VCaP (cell line): ENCODE data around the gene SIGLEC7.

Experiments
- H3K27ac ChIP-seq: fragments of 450-650 bp; 2 replicates; pipeline ENCODE4 v1.5.1; 2017
- TF ChIP-seq, protein P1 (sequence below): fragments of 450-650 bp; conservative IDR thresholded peaks from 2 replicates; pipeline ENCODE4 v1.5.1; 2017; ENCODE audit warnings: mild to moderate bottlenecking, moderate library complexity

SIGLEC7 gene

DNA sequence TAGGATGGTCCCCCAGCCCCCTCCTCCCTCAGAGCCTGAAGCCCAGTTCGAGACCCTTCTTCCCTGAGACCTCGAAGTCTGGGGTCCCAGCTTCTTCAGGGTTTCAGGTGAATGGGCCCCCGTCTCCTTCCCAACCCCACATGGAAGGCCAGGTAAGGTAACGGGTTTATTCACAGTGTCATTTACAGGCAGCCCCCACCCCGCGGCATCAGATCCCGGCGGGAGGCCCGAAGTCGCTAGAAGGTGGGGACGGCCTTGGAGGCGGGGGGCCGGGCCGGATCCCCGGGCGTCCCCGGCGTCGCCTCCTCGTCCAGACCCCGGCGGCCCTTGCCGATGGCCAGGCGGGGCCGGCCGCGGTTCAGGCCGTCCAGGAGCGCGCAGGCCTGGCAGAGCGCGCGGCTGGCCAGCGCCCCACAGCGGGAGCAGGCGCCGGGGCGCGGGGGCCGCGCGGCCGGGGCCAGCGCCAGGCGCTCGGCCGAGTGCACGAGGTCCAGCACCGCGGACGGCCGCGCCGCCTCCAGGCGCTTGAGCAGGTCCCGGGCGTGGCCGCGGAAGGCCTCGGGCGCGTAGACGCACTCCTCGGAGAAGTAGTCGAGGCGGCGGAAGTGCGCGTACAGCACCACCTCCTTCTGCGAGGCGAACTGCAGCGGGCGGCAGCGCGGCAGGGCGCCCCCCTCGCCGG, 43.6 kb upstream of the SIGLEC7 start:
- TF ChIP-seq, protein P1, sequence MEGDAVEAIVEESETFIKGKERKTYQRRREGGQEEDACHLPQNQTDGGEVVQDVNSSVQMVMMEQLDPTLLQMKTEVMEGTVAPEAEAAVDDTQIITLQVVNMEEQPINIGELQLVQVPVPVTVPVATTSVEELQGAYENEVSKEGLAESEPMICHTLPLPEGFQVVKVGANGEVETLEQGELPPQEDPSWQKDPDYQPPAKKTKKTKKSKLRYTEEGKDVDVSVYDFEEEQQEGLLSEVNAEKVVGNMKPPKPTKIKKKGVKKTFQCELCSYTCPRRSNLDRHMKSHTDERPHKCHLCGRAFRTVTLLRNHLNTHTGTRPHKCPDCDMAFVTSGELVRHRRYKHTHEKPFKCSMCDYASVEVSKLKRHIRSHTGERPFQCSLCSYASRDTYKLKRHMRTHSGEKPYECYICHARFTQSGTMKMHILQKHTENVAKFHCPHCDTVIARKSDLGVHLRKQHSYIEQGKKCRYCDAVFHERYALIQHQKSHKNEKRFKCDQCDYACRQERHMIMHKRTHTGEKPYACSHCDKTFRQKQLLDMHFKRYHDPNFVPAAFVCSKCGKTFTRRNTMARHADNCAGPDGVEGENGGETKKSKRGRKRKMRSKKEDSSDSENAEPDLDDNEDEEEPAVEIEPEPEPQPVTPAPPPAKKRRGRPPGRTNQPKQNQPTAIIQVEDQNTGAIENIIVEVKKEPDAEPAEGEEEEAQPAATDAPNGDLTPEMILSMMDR, result no peak
- no peak overlapping the region for H3K27ac ChIP-seq

DNA sequence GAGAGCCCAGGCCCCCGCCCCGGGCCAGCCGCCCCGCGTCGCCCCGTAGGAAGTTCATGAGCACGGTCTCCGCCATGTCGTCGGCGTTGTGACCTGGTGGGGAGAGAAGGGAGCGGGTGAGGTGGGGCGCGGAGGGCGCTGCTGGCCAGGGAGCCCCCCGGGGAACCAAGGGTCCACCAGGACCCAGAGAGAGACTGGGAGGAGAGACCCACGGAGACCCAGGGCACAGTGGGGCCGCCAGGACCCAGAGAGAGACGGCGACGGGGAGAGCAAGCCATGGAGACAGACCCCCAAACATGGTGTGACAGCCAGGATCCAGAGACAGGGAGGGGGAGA, 43.1 kb upstream of the SIGLEC7 start:
- TF ChIP-seq, protein P1, result no peak
- no peak overlapping the region for H3K27ac ChIP-seq

DNA sequence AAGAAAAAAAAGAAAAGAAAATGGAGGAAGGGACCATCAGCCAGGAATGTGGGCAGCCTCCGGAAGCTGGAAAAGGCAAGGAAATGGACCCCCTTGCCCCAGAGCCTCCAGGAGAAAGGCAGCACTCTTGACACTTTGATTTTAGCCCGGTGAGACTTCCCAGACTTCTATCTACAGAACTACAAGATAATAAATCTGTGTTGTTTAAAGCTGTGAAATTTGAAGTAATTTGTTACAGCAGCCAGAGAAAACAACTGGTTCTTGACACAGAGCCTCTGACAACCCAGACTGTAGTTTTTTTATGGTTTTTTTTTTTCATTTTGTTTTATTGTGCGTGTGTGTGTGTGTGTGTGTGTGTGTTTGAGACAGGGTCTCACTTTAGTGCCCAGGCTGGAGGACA, 41.5 kb upstream of the SIGLEC7 start:
- TF ChIP-seq, protein P1, result no peak
- H3K27ac ChIP-seq, result peak overlapping the region; percentile 27; the same call in 1 of the 2 replicates

DNA sequence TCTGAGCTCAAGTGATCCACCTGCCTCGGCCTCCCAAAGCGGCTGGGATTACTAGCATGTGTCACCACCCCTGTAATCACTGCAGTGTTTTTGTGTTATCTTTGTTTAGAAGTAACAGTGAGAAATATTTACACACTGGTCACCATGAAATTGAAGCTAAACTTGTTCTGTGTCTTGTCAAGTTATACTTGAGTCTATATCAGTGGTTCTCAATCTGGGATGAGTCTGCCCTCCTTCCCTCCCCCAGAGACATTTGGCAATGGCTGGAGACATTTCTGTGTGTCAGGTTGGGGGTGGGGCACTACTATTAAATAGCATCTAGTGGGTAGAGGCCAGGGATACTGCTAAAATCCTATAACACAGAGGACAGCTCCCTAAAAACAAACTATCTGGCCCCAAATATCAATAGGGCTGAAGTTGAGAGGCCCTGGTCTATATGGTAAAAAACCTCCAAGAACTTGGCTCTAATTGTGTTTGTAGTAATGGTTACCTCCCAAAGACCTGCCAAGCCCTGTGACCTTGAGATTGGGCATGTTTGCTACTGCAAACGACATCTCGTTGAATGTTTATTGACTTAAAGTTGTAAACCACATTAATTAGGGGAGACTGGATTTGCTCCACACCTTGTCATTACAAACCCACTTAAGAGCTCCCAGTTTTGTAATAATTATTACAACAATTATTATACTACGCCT, 40.8 kb upstream of the SIGLEC7 start:
- peak overlapping the region; percentile 27 for H3K27ac ChIP-seq
- TF ChIP-seq, protein P1, result no peak

DNA sequence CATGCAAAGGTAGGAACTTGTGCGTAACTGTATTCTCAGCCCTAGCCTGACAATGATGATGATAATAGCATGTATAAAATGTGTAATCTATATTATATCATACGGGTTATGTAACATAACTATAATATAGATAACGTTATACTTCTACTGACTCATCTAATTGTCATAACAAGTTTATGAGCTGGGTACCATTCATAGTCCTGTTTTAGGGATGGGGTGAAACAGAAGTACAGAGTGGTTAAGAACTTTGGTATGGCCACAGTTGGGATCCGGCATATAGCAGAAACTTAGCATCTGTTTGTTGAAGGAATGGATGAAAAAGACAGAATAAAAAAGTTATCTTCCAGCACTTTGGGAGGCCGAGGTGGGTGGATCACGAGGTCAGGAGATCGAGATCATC, 39.1 kb upstream of the SIGLEC7 start:
- TF ChIP-seq, protein P1, result no peak
- H3K27ac ChIP-seq, result no peak overlapping the region

DNA sequence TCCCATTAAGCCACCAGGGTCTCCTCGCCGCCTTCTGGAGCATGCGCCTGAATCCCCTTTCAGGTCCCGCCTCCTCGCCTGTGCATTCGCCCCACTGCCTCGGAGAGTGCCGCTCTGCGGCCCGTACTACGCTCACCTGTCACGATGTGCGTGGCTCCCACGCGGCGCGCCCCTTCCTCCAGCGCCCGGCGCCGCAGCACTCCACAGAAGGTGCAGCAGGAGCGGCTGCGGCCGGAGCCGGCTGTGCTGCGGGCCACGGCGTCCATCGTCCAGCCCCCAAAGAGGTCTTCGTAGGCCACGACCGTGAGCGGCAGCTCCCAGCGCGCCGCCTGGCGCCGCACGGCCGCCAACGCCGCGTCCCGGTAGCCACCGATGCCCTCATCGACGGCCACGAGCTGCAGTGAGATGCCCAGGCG, 38.2 kb upstream of the SIGLEC7 start:
- TF ChIP-seq, protein P1, result no peak
- H3K27ac ChIP-seq, result no peak overlapping the region

DNA sequence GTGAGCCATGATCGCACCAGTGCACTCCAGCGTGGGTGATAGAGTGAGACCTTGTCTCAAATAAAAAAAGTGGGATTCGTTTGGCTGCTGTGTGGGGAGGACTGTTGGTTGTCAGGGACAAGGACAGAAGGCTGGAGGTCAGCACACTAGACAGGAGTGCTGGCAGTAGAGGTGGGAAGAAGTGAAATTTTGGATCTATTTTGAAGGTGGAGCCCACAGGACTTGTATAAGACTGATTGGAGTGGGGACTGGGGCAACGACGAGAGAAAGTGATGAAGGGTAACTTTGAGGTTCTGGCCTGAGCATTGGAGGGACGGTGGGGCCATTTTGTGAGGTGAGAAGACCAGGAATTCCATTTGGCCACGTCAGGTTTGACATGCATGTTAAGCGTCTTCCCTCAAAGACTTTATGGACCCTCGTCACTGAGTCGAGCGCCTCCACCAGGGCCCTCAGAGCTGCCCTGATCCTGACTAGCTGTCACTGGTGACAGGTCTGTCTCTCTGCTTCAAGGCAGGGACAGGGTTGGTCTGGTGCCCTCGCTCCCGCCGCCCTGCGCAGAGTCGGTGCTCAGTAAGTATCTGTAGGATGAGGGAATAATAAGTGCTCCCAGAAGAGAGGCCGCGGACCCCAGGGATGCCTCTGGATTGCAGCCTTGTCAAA, 34.6 kb upstream of the SIGLEC7 start:
- TF ChIP-seq, protein P1, result no peak; the same call in 1 of the 2 replicates
- H3K27ac ChIP-seq, result peak overlapping the region; percentile 79
